CD4-positive, alpha-beta T cell (primary cell): Measurements from ENCODE around the gene MVD. TPM values are rescaled to one million over a fixed set of nuclear protein-coding genes. Genes with fewer than 3 reads are reported as not detected.

Experiments used
- ATAC-seq: fragments of 200-7000 bp; cut with Tn5 transposase; one replicate; pipeline ENCODE4 v1.10.0; 2022; ENCODE audit warnings: mild to moderate bottlenecking; ENCODE audit not compliant: poor library complexity
- CTCF ChIA-PET: fragments of 350-600 bp; sonication (Branson Sonifier 250); formaldehyde crosslinking; loops from one replicate; lab custom pipeline; 2021; ENCODE audit warnings: antibody characterized with exemption, inconsistent platforms; lab: Charles Lee
- POLR2A ChIA-PET: fragments of 350-600 bp; sonication (Branson Sonifier 250); formaldehyde crosslinking; loops from one replicate; lab custom pipeline; 2021; ENCODE audit warnings: antibody characterized with exemption, inconsistent platforms; lab: Charles Lee
- DNase-seq, 14 experiments: peaks; one replicate each; pipeline ENCODE4 v3.0.0-alpha.2; 2013 to 2020; ENCODE audit warnings: mixed read lengths in 2 of 14
- H3K27ac ChIP-seq, 2 donors: one replicate each; pipeline versions ENCODE4 v1.5.1 to v1.7.0; 2013; ENCODE audit warnings: low read length in 2 of 2, low read depth in 1 of 2, mild to moderate bottlenecking in 1 of 2
- H3K27me3 ChIP-seq, 2 experiments: 1 replicate in 1 of 2; 2 replicates in 1 of 2; pipeline versions ENCODE4 v1.6.1 to v1.7.0; 2013; ENCODE audit warnings: low read length in 2 of 2, control low read depth in 1 of 2, mild to moderate bottlenecking in 1 of 2, moderate library complexity in 1 of 2; ENCODE audit not compliant: insufficient read depth in 2 of 2, control insufficient read depth in 1 of 2
- H3K36me3 ChIP-seq: one replicate; pipeline ENCODE4 v1.6.1; 2013; ENCODE audit warnings: low read length, control low read depth; ENCODE audit not compliant: insufficient read depth
- H3K4me1 ChIP-seq: one replicate; pipeline ENCODE4 v1.6.1; 2013; ENCODE audit warnings: low read length, control low read depth; ENCODE audit not compliant: insufficient read depth
- H3K4me3 ChIP-seq: one replicate; pipeline ENCODE4 v1.5.1; 2013; ENCODE audit warnings: mild to moderate bottlenecking, low read length, moderate library complexity
- H3K9me3 ChIP-seq, 2 experiments: 1 replicate in 1 of 2; 2 replicates in 1 of 2; pipeline versions ENCODE4 v1.6.1 to v1.7.0; 2013; ENCODE audit warnings: low read length in 2 of 2, mild to moderate bottlenecking in 2 of 2, control low read depth in 1 of 2, moderate library complexity in 1 of 2; ENCODE audit not compliant: control insufficient read depth in 1 of 2, insufficient read depth in 1 of 2
- H3K27ac Mint-ChIP-seq: one replicate; pipeline ENCODE4 v1.8.0; 2020; ENCODE audit warnings: mixed read lengths
- H3K27me3 Mint-ChIP-seq: one replicate; pipeline ENCODE4 v1.8.0; 2021; ENCODE audit warnings: mixed read lengths
- H3K36me3 Mint-ChIP-seq: one replicate; pipeline ENCODE4 v1.8.0; 2021; ENCODE audit warnings: low read depth, mixed read lengths
- H3K4me1 Mint-ChIP-seq: one replicate; pipeline ENCODE4 v1.8.0; 2021; ENCODE audit warnings: low read depth, mixed read lengths
- H3K4me3 Mint-ChIP-seq: one replicate; pipeline ENCODE4 v1.8.0; 2020; ENCODE audit warnings: mild to moderate bottlenecking, mixed read lengths
- H3K9me3 Mint-ChIP-seq: one replicate; pipeline ENCODE4 v1.8.0; 2020; ENCODE audit warnings: mixed read lengths
- CTCF ChIP-seq: fragments of 200-600 bp; IDR thresholded peaks from one replicate; pipeline ENCODE4 v1.8.0; 2022; ENCODE audit warnings: antibody characterized with exemption, mild to moderate bottlenecking
- intact Hi-C, 2 experiments: fragments of 100-400 bp; cut with DNase I in 1 of 2; cut with micrococcal nuclease in 1 of 2; formaldehyde crosslinking; loops; one replicate each; pipeline versions ENCODE4 v1.15.1 to v1.9.0; 2023 to 2025; cut with DNase I, micrococcal nuclease
- total RNA-seq, 174 experiments: library from RNA in 2 of 174; stranded (reverse) in 2 of 174; gene quantifications; one replicate each; pipeline ENCODE4 v1.2.3 and lab custom pipeline; 2021 to 2026

The MVD gene
- total RNA-seq, 2 experiments from 2014 or later = 74.2 to 76.9 TPM

- ChIA-PET CTCF (no interaction called here), POLR2A (interaction anchor here (0.8 to 5.1 kb wide), 8 partner anchors 12 to 68 kb away, joined by 3 to 24 read pairs (median 4); partner anchors contain the start of gene ZC3H18)
- peaks cover 6% of the 10 kb centered on the region for H3K36me3 ChIP-seq
- peaks cover 25% of the 10 kb centered on the region for H3K27me3 Mint-ChIP-seq
- peaks cover 39% of the 10 kb centered on the region for H3K4me1 Mint-ChIP-seq
- intact Hi-C loops = loop anchor here (5.0 to 10.0 kb wide), 2 partner anchors 44 to 54 kb away; no protein-coding TSS in a partner anchor
- no peaks in the 10 kb centered on the region for H3K9me3 Mint-ChIP-seq
- H3K36me3 Mint-ChIP-seq = peaks cover 13% of the 10 kb centered on the region
- H3K4me1 ChIP-seq = peaks cover 70% of the 10 kb centered on the region
- H3K4me3 ChIP-seq = no peak within 1 kb of the TSS
- no peak within 1 kb of the TSS for H3K27ac ChIP-seq
- ATAC-seq = peak; percentile 12
- H3K27me3 ChIP-seq = peaks cover 13 to 19% of the 10 kb centered on the region in 2 experiments
- peak within 1 kb of the TSS; percentile 80 for H3K27ac Mint-ChIP-seq
- peak within 1 kb of the TSS; percentile 82 for H3K4me3 Mint-ChIP-seq
- peaks cover 0 to 27% of the 10 kb centered on the region in 2 experiments for H3K9me3 ChIP-seq
- DNase-seq = peak in 4 of 14 experiments; percentile 28 to 69 (median 50)
- no peak for TF ChIP-seq CTCF
Measured at GRCh38 chr16:88638323-88639230, 24.3 kb downstream of the MVD start, which contains the start of gene IL17C. Gene IL17C, plus strand, starts transcription at chr16:88638572. Its CDS starts 70 bp downstream, at chr16:88638642.

GRCh38 chr16:88636488-88637265, 26.2 kb downstream of the MVD start:
- Mint-ChIP-seq H3K27me3 (peaks cover 25% of the 10 kb centered on the region), H3K4me3 (peak overlapping the region; percentile 82), H3K27ac (peak overlapping the region; percentile 80), H3K9me3 (no peaks in the 10 kb centered on the region), H3K36me3 (peaks cover 10% of the 10 kb centered on the region), H3K4me1 (peaks cover 36% of the 10 kb centered on the region)
- Histone ChIP-seq H3K27ac (no peak overlapping the region), H3K9me3 (peaks cover 0 to 27% of the 10 kb centered on the region in 2 experiments), H3K4me3 (no peak overlapping the region), H3K36me3 (peaks cover 7% of the 10 kb centered on the region), H3K4me1 (peaks cover 79% of the 10 kb centered on the region), H3K27me3 (peaks cover 13 to 19% of the 10 kb centered on the region in 2 experiments)
- no peak for TF ChIP-seq CTCF
- CTCF ChIA-PET = interaction anchor here (1.1 kb wide), 2 partner anchors 17 to 48 kb away, joined by 4 to 7 read pairs; no protein-coding TSS in a partner anchor
- POLR2A ChIA-PET = interaction anchor here (1.2 to 1.9 kb wide), 4 partner anchors 14 to 64 kb away, joined by 3 to 7 read pairs (median 4); no protein-coding TSS in a partner anchor
- no peak for DNase-seq
- intact Hi-C loops = loop anchor here (2.0 to 10.0 kb wide), 3 partner anchors 14 to 52 kb away; partner anchors contain the start of gene CYBA (in 1 of the 2)
- ATAC-seq = no peak
